HepG2 (cell line): Measurements from ENCODE around the gene TAF3. TPM values are rescaled to one million over a fixed set of nuclear protein-coding genes. Genes with fewer than 3 reads are reported as not detected.

ENCODE experiments used
- BATF2 ChIP-seq: sonication (generic); formaldehyde crosslinking; IDR thresholded peaks from 2 replicates; pipeline ENCODE4 v1.8.0; 2022; ENCODE audit warnings: mild to moderate bottlenecking, missing genetic modification reagents, moderate library complexity
- EP300 ChIP-seq, 3 experiments: sonication (generic) in 1 of 3; formaldehyde crosslinking in 1 of 3; IDR thresholded peaks; 2 replicates each; pipeline versions ENCODE4 v1.5.1 to v1.6.1; 2011 to 2020; ENCODE audit warnings: low read depth in 2 of 3, low read length in 2 of 3, borderline replicate concordance in 1 of 3, improper control_type of control experiment in 1 of 3, mild to moderate bottlenecking in 1 of 3, missing genetic modification reagents in 1 of 3, moderate library complexity in 1 of 3
- FOSL2 ChIP-seq: sonication (generic); formaldehyde crosslinking; IDR thresholded peaks from 2 replicates; pipeline ENCODE4 v1.4.0; 2020; ENCODE audit warnings: missing genetic modification reagents
- FOXK2 ChIP-seq: fragments of 450-650 bp; IDR thresholded peaks from 2 replicates; pipeline ENCODE4 v1.6.1; 2016
- FOXO1 ChIP-seq: sonication (generic); formaldehyde crosslinking; IDR thresholded peaks from 2 replicates; pipeline ENCODE4 v1.4.0; 2020; ENCODE audit warnings: missing genetic modification reagents
- GABPB1 ChIP-seq: IDR thresholded peaks from 2 replicates; pipeline ENCODE4 v1.6.1; 2016; ENCODE audit warnings: mild to moderate bottlenecking, missing genetic modification reagents, moderate library complexity, missing compliant biosample characterization
- GATAD1 ChIP-seq: IDR thresholded peaks from 2 replicates; pipeline ENCODE4 v1.6.1; 2016; ENCODE audit warnings: missing genetic modification reagents, missing compliant biosample characterization
- HNF1B ChIP-seq: sonication (generic); formaldehyde crosslinking; IDR thresholded peaks from 2 replicates; pipeline ENCODE4 v1.5.1; 2020; ENCODE audit warnings: mild to moderate bottlenecking, moderate library complexity, missing genetic modification reagents
- IRF2 ChIP-seq: IDR thresholded peaks from 2 replicates; pipeline ENCODE4 v1.6.1; 2018; ENCODE audit warnings: missing genetic modification reagents, missing compliant biosample characterization
- PHF5A ChIP-seq: IDR thresholded peaks from one replicate; pipeline ENCODE4 v1.6.1; 2018; ENCODE audit warnings: low read depth, missing genetic modification reagents; ENCODE audit not compliant: unreplicated experiment
- REPIN1 ChIP-seq: sonication (generic); formaldehyde crosslinking; IDR thresholded peaks from 2 replicates; pipeline ENCODE4 v1.8.0; 2022; ENCODE audit warnings: missing genetic modification reagents, low read depth, mild to moderate bottlenecking, borderline replicate concordance
- SNAPC5 ChIP-seq: sonication (generic); formaldehyde crosslinking; IDR thresholded peaks from 2 replicates; pipeline ENCODE4 v1.8.1; 2023; ENCODE audit warnings: mild to moderate bottlenecking, missing genetic modification reagents, borderline replicate concordance
- TBX3 ChIP-seq: fragments of 450-650 bp; IDR thresholded peaks from 2 replicates; pipeline ENCODE4 v1.6.1; 2017; ENCODE audit warnings: antibody characterized with exemption, mild to moderate bottlenecking, inconsistent platforms, borderline replicate concordance
- ZHX2 ChIP-seq, 2 experiments: sonication (generic) in 1 of 2; formaldehyde crosslinking in 1 of 2; IDR thresholded peaks; 2 replicates each; pipeline versions ENCODE4 v1.6.1 to v1.9.0; 2014 to 2022; ENCODE audit warnings: antibody characterized with exemption in 1 of 2, borderline replicate concordance in 1 of 2, inconsistent platforms in 1 of 2, low read depth in 1 of 2, missing genetic modification reagents in 1 of 2
- ZNF317 ChIP-seq: sonication (generic); formaldehyde crosslinking; IDR thresholded peaks from 2 replicates; pipeline ENCODE4 v1.5.0; 2020; ENCODE audit warnings: mild to moderate bottlenecking, missing genetic modification reagents
- ZNF556 ChIP-seq: sonication (generic); formaldehyde crosslinking; IDR thresholded peaks from 2 replicates; pipeline ENCODE4 v1.4.0; 2020; ENCODE audit warnings: mild to moderate bottlenecking, missing genetic modification reagents, borderline replicate concordance
- ZNF691 ChIP-seq: sonication (generic); formaldehyde crosslinking; IDR thresholded peaks from 2 replicates; pipeline ENCODE4 v1.4.0; 2020; ENCODE audit warnings: missing genetic modification reagents, low read depth, mild to moderate bottlenecking, borderline replicate concordance
- ZNF724P ChIP-seq: sonication (generic); formaldehyde crosslinking; IDR thresholded peaks from 2 replicates; pipeline ENCODE4 v1.8.0; 2022; ENCODE audit warnings: missing genetic modification reagents, borderline replicate concordance
- ZSCAN31 ChIP-seq: sonication (generic); formaldehyde crosslinking; IDR thresholded peaks from 2 replicates; pipeline ENCODE4 v1.5.0; 2020; ENCODE audit warnings: low read depth, mild to moderate bottlenecking, missing genetic modification reagents
- polyA plus RNA-seq, 8 experiments: library from polyadenylated mRNA; depleted of rRNA in 3 of 8; stranded (reverse) in 7 of 8; unstranded in 1 of 8; fragments of >200 nt; fragmentation: Illumina TruSeq in 4 of 8; extraction: Trizol in 4 of 8; gene quantifications; 2 replicates each; pipeline versions ENCODE4 v1.2.1 to v1.2.3, GENCODE V29; 2011 to 2016; ENCODE audit warnings: low read depth in 4 of 8, missing spikeins in 1 of 8, mixed read lengths in 1 of 8; ENCODE audit not compliant: insufficient read depth in 1 of 8
- total RNA-seq, 5 experiments: library from RNA; depleted of rRNA; stranded (reverse); fragments of >200 nt; fragmentation: Illumina TruSeq; extraction: Trizol; gene quantifications; 2 replicates each; pipeline ENCODE4 v1.2.3, GENCODE V29; 2016; ENCODE audit warnings: low read depth in 1 of 5

TAF3 gene
- total and polyA plus RNA-seq, 2 of the 13 experiments (the other 11 are each of a cell fraction or from before 2014, with no cell fraction given): 1.7 to 2.9 TPM

- TF ChIP-seq ZNF691 (CRISPR knock-in tag) (peak; percentile 45; the same call in 1 of the 2 replicates), PHF5A (CRISPR knock-in tag) (peak; percentile 93), GABPB1 (CRISPR knock-in tag) (peak; percentile 71), TBX3 (peak; percentile 92), FOSL2 (CRISPR knock-in tag) (peak; percentile 89), HNF1B (CRISPR knock-in tag) (peak; percentile 79), FOXK2 (peak; percentile 81), ZSCAN31 (CRISPR knock-in tag) (no peak), REPIN1 (peak; percentile 45; the same call in 1 of the 2 replicates), ZNF556 (CRISPR knock-in tag) (peak; percentile 56; the same call in 1 of the 2 replicates), ZNF724P (CRISPR knock-in tag) (no peak), GATAD1 (CRISPR knock-in tag) (peak; percentile 60), ZHX2 (IDR thresholded peaks at IDR 0.05; ENCODE audit: low read depth) (no peak), ZHX2 (CRISPR knock-in tag; IDR thresholded peaks at IDR 0.05; ENCODE audit: borderline replicate concordance) (0 out of 2 replicates have a peak, but pooled peaks have one; percentile 59), EP300 (IDR thresholded peaks at IDR 0.05; ENCODE audit: low read depth in 2 of 2, low read length in 2 of 2) (peak in 1 of 2 experiments; percentile 88; a peak in 2 of 4 replicates), EP300 (CRISPR knock-in tag; IDR thresholded peaks at IDR 0.05; ENCODE audit: borderline replicate concordance) (peak; percentile 87), FOXO1 (peak; percentile 89), SNAPC5 (no peak), BATF2 (CRISPR knock-in tag) (no peak), ZNF317 (CRISPR knock-in tag) (peak; percentile 85), IRF2 (CRISPR knock-in tag) (peak; percentile 88)
Measured at GRCh38 chr10:7932301-7933036, 114.2 kb downstream of the TAF3 start (continued).
